ENCODE measurements around the gene ADAMTS20. TPM values are rescaled to one million over a fixed set of nuclear protein-coding genes. Genes with fewer than 3 reads are reported as not detected.
A peak's percentile ranks its signal among the peaks of the same experiment; 100 is the strongest.

ADAMTS20 gene
- total RNA-seq, 1 experiment from 2014 or later = 0.30 TPM

- DNase-seq (ENCODE audit: low read depth) = no peak
Measured at GRCh38 chr12:43310596-43310995, 241.4 kb downstream of the ADAMTS20 start.

GRCh38 chr12:43309959-43310358, 242.0 kb downstream of the ADAMTS20 start:
- peak; percentile 50 for DNase-seq (ENCODE audit: low read depth)

- no peak for DNase-seq (ENCODE audit: low read depth)
Measured at GRCh38 chr12:43308776-43309175, 243.2 kb downstream of the ADAMTS20 start.

- no peak for DNase-seq (ENCODE audit: low read depth)
Measured at GRCh38 chr12:43307126-43307525, 244.9 kb downstream of the ADAMTS20 start.

- DNase-seq (ENCODE audit: low read depth) = peak; percentile 75
Measured at GRCh38 chr12:43306066-43306465, 245.9 kb downstream of the ADAMTS20 start.

- no peak for DNase-seq (ENCODE audit: low read depth)
Measured at GRCh38 chr12:43305065-43305464, 246.9 kb downstream of the ADAMTS20 start.

Other genes starting within 250 kb of the ADAMTS20 start
- gene PUS7L, start 206.6 kb upstream of the ADAMTS20 start, total RNA-seq (2014; rRNA removed; shearing (Covaris generic)) = 10.4 and 10.7 TPM in 2 replicates
- 21.9 and 38.1 TPM in 2 replicates for gene IRAK4, start 206.7 kb upstream of the ADAMTS20 start, total RNA-seq (2014; rRNA removed; shearing (Covaris generic))